Right lobe of liver (tissue), 4 donors: Measurements from ENCODE around the gene HELQ.

ENCODE experiments used
- POLR2A ChIP-seq: fragments of 450-650 bp; IDR thresholded peaks from one replicate; pipeline ENCODE4 v1.6.1; 2017; ENCODE audit warnings: antibody characterized with exemption, mild to moderate bottlenecking
- TF ChIP-seq, protein P1 (sequence below), 4 donors: fragments of 200-600 bp in 3 of 4; fragments of 450-650 bp in 1 of 4; IDR thresholded peaks; one replicate each; pipeline versions ENCODE4 v1.5.1 to v1.8.0; 2016 to 2022; ENCODE audit warnings: antibody characterized with exemption in 4 of 4, mild to moderate bottlenecking in 2 of 4
- donor health status: DM: no; HTN: no; CAD: no.
- donor health status: DM: no; HTN: no; CAD: no.
- donor health status: DM: no; HTN: yes; CAD: no.

DNA sequence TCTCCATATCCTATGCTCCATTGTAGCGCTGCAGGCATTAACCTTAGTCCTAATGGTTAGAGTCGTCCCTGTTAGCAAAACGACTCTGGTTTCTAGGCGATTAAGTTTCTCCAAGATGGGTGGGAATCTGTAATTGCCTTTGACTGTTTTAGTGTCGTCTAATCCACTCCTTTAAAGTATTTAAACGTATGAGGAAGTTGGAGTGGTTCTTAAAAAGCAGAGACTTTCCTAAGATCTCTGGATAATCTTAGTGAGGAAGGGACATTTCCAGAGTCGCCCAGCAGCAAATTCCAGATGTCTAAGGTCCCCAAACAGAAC is 520 bp upstream of the HELQ start:
- TF ChIP-seq, protein P1, sequence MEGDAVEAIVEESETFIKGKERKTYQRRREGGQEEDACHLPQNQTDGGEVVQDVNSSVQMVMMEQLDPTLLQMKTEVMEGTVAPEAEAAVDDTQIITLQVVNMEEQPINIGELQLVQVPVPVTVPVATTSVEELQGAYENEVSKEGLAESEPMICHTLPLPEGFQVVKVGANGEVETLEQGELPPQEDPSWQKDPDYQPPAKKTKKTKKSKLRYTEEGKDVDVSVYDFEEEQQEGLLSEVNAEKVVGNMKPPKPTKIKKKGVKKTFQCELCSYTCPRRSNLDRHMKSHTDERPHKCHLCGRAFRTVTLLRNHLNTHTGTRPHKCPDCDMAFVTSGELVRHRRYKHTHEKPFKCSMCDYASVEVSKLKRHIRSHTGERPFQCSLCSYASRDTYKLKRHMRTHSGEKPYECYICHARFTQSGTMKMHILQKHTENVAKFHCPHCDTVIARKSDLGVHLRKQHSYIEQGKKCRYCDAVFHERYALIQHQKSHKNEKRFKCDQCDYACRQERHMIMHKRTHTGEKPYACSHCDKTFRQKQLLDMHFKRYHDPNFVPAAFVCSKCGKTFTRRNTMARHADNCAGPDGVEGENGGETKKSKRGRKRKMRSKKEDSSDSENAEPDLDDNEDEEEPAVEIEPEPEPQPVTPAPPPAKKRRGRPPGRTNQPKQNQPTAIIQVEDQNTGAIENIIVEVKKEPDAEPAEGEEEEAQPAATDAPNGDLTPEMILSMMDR (IDR thresholded peaks at IDR 0.05), result no peak
- TF ChIP-seq POLR2A, result no peak
